Right hindlimb (tissue), 1 donor: ENCODE data around the gene KCNA3.

Source experiments
- DNase-seq: peaks from one replicate; pipeline ENCODE4 v3.0.0-alpha.2; 2018

Gene KCNA3

DNA sequence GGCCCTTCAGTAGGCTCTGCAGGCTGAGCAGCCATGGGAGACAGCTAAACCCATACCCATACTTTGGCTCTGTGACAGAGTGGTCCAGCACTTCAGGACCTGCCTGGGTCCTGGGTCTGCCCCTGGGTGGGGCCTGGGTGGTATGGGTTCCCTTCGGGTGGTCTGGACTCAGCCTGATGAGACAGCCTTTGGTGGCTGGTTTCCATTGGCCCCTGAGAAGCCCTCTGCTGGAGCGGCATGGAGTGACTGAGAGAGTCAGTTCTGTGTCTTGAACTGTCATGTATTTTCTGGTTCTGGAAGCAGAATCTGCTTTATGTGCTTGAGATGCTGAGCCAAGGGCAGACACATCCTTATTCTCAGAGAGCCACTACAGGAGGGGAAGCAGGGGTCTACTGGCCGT, 37.3 kb downstream of the KCNA3 start:
- DNase-seq: no peak

DNA sequence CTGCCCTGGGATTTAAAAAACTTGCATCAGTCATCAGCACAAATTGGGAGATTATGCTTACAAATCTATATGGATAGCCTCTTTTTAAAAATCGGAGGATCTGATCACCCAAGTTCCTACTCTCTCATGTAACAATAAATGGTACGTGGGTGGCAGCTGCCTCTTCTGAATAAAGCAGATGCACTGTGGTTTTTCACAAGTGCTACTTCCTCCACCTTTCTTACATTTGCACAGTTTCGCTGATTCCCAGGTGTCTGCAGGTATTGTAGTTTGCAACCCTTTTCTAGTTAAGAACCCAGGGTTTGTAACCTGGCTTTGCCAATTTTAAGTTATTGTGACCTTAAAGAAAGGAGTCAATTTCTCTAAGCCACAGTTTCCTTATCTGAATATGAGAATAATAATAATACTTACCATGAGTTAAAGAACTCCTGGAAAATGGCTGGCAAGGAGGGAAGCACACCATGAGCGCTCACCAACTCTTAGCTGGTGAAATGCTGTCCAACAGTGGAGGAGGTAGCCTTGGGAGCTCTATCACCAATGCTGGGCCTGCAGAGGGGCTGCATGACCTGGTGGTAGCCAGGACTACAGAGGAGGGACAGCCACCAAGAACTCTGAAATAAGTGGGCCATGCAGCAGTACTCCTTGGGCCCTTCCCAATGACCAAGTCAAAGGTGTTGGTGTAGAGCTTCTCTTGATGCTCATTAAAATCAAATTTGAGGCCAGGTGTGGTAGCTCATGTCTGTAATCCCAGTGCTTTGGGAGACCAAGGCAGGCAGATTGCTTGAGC, 38.4 kb downstream of the KCNA3 start:
- DNase-seq: no peak

- no peak for DNase-seq
Observed at GRCh38 chr1:110635434-110635833, 39.3 kb downstream of the KCNA3 start.

- DNase-seq: peak; percentile 76
Observed at GRCh38 chr1:110634455-110635311, 40.1 kb downstream of the KCNA3 start.

DNA sequence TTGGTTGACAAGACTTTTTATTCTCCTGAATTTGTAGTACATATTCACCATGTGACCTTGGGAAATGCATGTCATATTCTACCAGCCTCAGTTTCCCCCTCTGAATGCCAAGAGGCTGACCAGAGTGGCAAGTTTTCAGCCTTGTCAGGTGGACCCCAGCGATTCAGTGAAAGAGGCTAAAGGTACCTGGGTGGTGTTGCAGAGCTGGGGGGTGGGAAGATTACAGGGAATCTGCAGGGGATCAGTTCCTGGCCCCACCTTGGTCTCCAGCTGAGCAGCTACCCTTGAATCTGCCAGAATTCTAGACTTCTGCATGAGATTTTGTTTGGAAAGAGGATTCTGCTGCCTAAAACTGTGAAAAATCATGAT, 40.7 kb downstream of the KCNA3 start:
- no peak for DNase-seq

GRCh38 chr1:110633646-110634030, 41.1 kb downstream of the KCNA3 start:
- no peak for DNase-seq

DNA sequence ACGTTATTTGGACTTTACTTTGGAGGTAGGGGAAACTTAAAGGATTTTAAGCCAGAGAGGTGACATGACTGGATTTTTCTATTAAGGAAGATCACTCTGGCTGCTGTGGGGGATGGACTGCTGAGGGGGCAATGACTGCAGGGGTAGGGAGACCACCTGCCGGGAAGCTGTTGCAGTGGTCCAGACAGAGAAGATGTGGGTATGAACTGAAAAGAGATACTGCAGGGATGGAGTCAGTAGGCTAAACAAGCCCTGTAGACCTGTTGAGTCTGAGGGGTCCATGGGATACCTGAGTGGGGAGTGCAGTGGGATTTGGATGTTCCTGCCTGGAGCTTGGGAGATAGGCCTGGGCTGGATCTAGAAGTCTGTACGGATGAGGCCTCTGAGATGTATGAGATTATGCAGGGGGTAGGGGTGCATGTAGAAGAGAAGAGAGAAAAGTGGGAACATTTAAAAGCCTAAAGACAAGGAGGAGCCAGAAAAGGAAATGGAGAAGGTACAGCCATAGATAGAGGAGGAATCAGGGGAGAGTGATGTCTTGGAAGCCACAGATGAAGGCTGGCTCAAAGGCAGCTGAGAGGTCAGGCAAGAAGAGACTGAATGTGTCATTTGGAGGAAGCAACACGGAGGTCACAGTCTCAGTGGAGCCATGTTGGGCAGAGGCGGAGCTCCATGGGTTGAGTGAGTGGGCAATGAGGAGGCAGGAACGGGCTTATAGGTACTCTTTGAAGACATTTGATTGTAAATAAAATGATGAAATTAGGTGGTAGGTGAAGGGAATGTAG, 42.7 kb downstream of the KCNA3 start:
- DNase-seq: no peak

- no peak for DNase-seq
Observed at GRCh38 chr1:110630839-110631663, 43.7 kb downstream of the KCNA3 start.

- DNase-seq: no peak
Observed at GRCh38 chr1:110628323-110629105, 46.2 kb downstream of the KCNA3 start.

DNA sequence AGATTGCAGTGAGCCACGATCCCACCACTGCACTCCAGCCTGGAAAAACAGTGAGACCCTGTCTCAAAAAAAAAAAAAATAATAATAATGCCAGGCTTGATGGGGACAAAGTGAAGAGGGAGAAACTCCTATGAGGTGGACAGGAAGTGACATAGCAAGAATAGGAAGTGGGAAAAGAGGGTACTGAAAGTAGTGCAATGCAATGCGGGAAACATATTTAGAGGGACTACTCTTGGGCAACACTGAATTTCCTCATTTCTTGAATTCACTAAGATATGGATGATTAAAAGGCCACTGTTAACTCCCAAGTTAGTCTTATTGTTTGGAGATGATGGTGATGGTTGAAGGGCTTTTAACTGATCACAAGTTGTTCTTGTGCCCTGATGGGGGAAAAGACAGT, 47.0 kb downstream of the KCNA3 start:
- DNase-seq: no peak

DNA sequence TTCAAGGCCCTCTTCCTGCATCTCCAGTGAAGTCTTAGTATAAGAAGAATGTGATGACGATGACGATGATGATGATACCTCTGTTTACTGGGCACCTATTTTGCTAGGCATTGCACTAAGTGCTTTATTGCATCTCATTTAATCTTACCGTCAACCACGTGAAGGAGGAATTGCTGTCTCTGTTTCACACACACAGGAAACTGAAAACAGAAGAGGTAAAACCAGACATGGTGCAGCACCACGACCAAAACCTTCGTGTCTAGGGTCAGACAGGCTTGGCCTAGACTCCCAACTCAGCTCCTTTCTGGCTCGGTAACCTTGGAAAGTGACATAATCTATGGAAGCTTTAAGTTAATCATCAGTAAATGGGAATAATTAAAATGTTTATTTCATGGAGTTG, 47.9 kb downstream of the KCNA3 start:
- no peak for DNase-seq
